OCI-LY1 (cell line): Measurements from ENCODE around the gene GLT1D1.

Source experiments
- CTCF ChIP-seq: fragments of 200-600 bp; sonication (generic), shearing (Covaris generic); IDR thresholded peaks from 2 replicates; pipeline ENCODE4 v1.5.1; 2017; ENCODE audit warnings: mild to moderate bottlenecking, antibody characterized with exemption, low read length, moderate library complexity, mixed read lengths
- EZH2 ChIP-seq: fragments of 200-600 bp; sonication (generic), shearing (Covaris generic); IDR thresholded peaks from 2 replicates; pipeline ENCODE4 v1.8.0; 2017; ENCODE audit warnings: borderline replicate concordance, mixed run types, mild to moderate bottlenecking, antibody characterized with exemption, low read length, moderate library complexity, mixed read lengths

- TF ChIP-seq CTCF, result no peak
- no peak for TF ChIP-seq EZH2
These were observed 149.1 kb downstream of the GLT1D1 start for GRCh38 chr12:129002427-129002826.
